Neural cell (in vitro differentiated cells): ENCODE results near the gene CPLX1.
"Not testable (repeated sequence)": the region's sequence is repeated elsewhere in the genome, so short reads cannot be mapped to it uniquely, and the experiment has no call there.

Source experiments
- CTCF ChIP-seq: fragments of 450-650 bp; IDR thresholded peaks from 2 replicates; pipeline ENCODE4 v1.5.1; 2014; ENCODE audit warnings: antibody characterized with exemption, mild to moderate bottlenecking, moderate library complexity; ENCODE audit not compliant: poor library complexity, severe bottlenecking
- EZH2 ChIP-seq: fragments of 200-600, 300-800 bp; shearing (Covaris generic), sonication (generic); IDR thresholded peaks from 2 replicates; pipeline ENCODE4 v1.6.1; 2014; ENCODE audit warnings: antibody characterized with exemption, low read length, borderline replicate concordance, mild to moderate bottlenecking; ENCODE audit not compliant: insufficient read depth, poor library complexity, severe bottlenecking
- TAF1 ChIP-seq: IDR thresholded peaks from 2 replicates; pipeline ENCODE4 v1.6.1; 2012; ENCODE audit warnings: low read depth

GRCh38 chr4:759810-760209 is 66.1 kb downstream of the CPLX1 start:
- not testable (repeated sequence) for TF ChIP-seq CTCF, TAF1, EZH2
